C4-2B (cell line): Measurements from ENCODE around the gene ANKRD1.

Experiments used
- CTCF ChIP-seq: fragments of 450-650 bp; conservative IDR thresholded peaks from 2 replicates; pipeline ENCODE4 v1.5.1; 2017; ENCODE audit warnings: mild to moderate bottlenecking
- ZFX ChIP-seq: fragments of 450-650 bp; IDR thresholded peaks from 2 replicates; pipeline ENCODE4 v1.6.1; 2017

GRCh38 chr10:90927293-90927692, 6.4 kb upstream of the ANKRD1 start:
- TF ChIP-seq CTCF (no peak), ZFX (no peak)
